DND-41 (cell line): ENCODE measurements around the gene FNDC3B.

Experiments
- EZH2 ChIP-seq: IDR thresholded peaks from 3 replicates; pipeline ENCODE4 v1.6.1; 2012; ENCODE audit warnings: borderline replicate concordance, low read depth, mild to moderate bottlenecking, moderate library complexity, low read length, inconsistent platforms; ENCODE audit not compliant: severe bottlenecking
- TF ChIP-seq, protein P1 (sequence below): IDR thresholded peaks from 2 replicates; pipeline ENCODE4 v1.5.1; 2012; ENCODE audit warnings: borderline replicate concordance, low read length, moderate library complexity, mild to moderate bottlenecking; ENCODE audit not compliant: poor library complexity, severe bottlenecking; ENCODE audit errors: extremely low read depth

DNA sequence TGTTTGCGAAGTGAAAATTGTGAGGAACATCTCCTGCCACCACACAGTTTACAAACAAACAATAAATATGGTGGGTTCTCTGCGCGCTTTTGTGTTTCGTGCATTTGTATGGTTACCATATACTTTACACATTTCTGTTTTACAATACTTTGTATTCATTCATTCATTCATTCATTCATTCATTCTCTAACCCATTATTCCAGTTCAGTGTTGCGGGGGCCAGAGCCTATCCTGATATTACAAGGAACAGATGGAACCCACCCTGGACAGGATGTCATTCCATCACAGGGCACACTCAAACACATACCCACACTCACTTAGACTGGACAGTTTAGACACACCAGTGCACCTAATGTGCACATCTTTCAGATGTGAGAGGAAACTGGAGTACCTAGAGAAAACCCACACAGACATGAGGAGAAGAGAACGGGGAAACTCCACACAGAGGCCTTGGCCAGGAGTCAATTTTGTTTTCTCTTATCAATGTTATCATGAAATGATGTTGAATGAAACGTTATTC is 160.5 kb downstream of the FNDC3B start:
- TF ChIP-seq, protein P1, sequence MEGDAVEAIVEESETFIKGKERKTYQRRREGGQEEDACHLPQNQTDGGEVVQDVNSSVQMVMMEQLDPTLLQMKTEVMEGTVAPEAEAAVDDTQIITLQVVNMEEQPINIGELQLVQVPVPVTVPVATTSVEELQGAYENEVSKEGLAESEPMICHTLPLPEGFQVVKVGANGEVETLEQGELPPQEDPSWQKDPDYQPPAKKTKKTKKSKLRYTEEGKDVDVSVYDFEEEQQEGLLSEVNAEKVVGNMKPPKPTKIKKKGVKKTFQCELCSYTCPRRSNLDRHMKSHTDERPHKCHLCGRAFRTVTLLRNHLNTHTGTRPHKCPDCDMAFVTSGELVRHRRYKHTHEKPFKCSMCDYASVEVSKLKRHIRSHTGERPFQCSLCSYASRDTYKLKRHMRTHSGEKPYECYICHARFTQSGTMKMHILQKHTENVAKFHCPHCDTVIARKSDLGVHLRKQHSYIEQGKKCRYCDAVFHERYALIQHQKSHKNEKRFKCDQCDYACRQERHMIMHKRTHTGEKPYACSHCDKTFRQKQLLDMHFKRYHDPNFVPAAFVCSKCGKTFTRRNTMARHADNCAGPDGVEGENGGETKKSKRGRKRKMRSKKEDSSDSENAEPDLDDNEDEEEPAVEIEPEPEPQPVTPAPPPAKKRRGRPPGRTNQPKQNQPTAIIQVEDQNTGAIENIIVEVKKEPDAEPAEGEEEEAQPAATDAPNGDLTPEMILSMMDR, result no peak
- no peak for TF ChIP-seq EZH2
